PFSK-1 (cell line): ENCODE data around the gene TMC1.

Source experiments
- POLR2AphosphoS5 ChIP-seq: IDR thresholded peaks from 2 replicates; pipeline ENCODE4 v1.6.1; 2012; ENCODE audit warnings: low read depth, mild to moderate bottlenecking, control low read depth, low read length, moderate library complexity
- TF ChIP-seq, protein P1 (sequence below), 2 experiments: IDR thresholded peaks; 2 replicates each; pipeline versions ENCODE4 v1.6.1 to v1.8.0; 2011 to 2012; ENCODE audit warnings: low read depth in 2 of 2, low read length in 2 of 2, control low read depth in 1 of 2, inconsistent platforms in 1 of 2, mild to moderate bottlenecking in 1 of 2, moderate library complexity in 1 of 2; ENCODE audit not compliant: insufficient read depth in 1 of 2

DNA sequence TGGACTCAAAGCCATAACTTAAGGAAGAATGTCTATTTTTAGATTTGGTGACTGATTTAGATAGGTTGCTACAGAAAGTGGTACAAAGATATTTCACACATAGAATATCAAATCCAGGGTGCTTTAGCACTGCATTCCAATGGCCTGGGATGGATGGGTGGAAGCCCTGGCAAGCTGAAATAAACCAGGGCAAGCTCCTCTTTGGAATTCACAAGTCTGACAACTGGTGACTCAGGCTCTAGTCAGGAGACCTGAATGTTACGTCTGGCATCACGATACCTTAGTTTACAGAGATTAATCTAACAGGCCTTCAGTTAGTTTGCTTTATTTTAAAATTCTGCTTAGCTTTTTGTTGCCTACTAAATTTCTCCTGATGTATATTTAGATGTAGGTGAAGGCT lies 144.0 kb downstream of the TMC1 start:
- TF ChIP-seq, protein P1, sequence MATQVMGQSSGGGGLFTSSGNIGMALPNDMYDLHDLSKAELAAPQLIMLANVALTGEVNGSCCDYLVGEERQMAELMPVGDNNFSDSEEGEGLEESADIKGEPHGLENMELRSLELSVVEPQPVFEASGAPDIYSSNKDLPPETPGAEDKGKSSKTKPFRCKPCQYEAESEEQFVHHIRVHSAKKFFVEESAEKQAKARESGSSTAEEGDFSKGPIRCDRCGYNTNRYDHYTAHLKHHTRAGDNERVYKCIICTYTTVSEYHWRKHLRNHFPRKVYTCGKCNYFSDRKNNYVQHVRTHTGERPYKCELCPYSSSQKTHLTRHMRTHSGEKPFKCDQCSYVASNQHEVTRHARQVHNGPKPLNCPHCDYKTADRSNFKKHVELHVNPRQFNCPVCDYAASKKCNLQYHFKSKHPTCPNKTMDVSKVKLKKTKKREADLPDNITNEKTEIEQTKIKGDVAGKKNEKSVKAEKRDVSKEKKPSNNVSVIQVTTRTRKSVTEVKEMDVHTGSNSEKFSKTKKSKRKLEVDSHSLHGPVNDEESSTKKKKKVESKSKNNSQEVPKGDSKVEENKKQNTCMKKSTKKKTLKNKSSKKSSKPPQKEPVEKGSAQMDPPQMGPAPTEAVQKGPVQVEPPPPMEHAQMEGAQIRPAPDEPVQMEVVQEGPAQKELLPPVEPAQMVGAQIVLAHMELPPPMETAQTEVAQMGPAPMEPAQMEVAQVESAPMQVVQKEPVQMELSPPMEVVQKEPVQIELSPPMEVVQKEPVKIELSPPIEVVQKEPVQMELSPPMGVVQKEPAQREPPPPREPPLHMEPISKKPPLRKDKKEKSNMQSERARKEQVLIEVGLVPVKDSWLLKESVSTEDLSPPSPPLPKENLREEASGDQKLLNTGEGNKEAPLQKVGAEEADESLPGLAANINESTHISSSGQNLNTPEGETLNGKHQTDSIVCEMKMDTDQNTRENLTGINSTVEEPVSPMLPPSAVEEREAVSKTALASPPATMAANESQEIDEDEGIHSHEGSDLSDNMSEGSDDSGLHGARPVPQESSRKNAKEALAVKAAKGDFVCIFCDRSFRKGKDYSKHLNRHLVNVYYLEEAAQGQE (IDR thresholded peaks at IDR 0.05; ENCODE audit: insufficient read depth in 1 of 2, low read depth in 2 of 2, low read length in 2 of 2), result no peak
- TF ChIP-seq POLR2AphosphoS5, result no peak
